GM13976 (cell line): ENCODE data around the gene KDM1B.

ENCODE experiments used
- DNase-seq: peaks from one replicate; pipeline ENCODE4 v3.0.0; 2012; ENCODE audit warnings: low spot score
- CTCF ChIP-seq: IDR thresholded peaks from 2 replicates; pipeline ENCODE4 v1.5.1; 2012; ENCODE audit warnings: borderline replicate concordance, mild to moderate bottlenecking; ENCODE audit not compliant: insufficient read depth; ENCODE audit errors: extremely low read depth, missing control alignments, control extremely low read depth
- in situ Hi-C: fragments of 300-500 bp; cut with MboI; formaldehyde crosslinking; loops from one replicate; pipeline ENCODE4 v1.12.0; 2022; ENCODE audit warnings: low sequenced_read_pairs, mixed read lengths, inconsistent platforms; ENCODE audit not compliant: unreplicated experiment

KDM1B gene

DNA sequence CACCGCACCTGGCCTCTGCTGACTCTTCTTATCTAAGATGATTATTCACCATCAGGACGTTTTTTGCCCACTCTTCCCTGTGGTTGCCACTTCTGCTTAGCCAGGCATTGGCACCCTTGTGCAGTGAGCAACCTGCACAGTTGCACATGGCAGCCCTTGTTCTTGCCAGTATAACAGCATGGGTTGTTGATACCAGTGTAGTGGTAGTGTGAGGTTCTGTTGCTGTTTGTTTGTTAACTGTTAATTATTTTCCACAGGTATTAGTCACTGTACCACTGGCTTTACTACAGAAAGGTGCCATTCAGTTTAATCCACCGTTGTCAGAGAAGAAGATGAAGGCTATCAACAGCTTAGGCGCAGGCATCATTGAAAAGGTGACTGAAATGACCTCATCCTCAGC, 57.0 kb downstream of the KDM1B start:
- TF ChIP-seq CTCF = no peak
- DNase-seq = no peak
- in situ Hi-C loops = no loop called here

DNA sequence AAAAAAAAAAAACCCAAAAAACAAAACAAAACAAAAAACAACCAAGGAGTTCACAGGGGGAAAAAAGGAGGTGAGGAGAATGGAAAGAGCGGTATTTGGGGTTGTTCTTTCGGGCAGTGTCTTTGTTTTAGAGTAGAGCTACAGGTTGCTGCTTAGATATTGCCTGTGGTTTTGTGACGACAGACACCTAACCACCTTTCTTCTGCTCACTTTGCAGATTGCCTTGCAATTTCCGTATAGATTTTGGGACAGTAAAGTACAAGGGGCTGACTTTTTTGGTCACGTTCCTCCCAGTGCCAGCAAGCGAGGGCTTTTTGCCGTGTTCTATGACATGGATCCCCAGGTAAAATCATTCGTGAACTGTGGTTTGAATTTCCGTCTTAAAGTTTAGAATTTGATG, 58.2 kb downstream of the KDM1B start:
- in situ Hi-C loops = no loop called here
- TF ChIP-seq CTCF = no peak
- DNase-seq = no peak

DNA sequence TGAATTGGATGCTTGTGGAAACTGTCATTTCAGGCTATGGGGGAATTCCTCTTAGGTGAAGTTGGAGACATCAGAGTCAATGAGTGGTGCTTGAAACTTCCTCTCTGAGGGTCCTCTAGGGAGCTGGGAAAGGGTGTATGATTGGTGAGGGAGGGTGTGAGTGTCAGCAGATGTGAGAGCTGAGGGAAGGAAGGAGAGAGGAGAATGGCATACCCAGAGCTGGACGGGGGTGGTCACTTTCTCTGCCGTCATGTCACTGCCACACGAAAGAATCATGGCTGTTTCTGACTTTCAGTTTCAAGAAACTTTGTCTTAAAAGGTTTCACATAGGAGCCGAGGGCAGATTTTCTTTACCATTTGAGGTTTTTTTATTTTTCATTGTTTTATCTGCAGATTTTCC, 58.8 kb downstream of the KDM1B start:
- TF ChIP-seq CTCF = no peak
- DNase-seq = peak; percentile 49
- in situ Hi-C loops = no loop called here

- no peak for DNase-seq
- TF ChIP-seq CTCF = no peak
- in situ Hi-C loops = loop anchor here (5.0 kb wide), 1 partner anchor 42 kb away; no protein-coding TSS in a partner anchor
Measured at GRCh38 chr6:18215436-18215835, 60.2 kb downstream of the KDM1B start.

DNA sequence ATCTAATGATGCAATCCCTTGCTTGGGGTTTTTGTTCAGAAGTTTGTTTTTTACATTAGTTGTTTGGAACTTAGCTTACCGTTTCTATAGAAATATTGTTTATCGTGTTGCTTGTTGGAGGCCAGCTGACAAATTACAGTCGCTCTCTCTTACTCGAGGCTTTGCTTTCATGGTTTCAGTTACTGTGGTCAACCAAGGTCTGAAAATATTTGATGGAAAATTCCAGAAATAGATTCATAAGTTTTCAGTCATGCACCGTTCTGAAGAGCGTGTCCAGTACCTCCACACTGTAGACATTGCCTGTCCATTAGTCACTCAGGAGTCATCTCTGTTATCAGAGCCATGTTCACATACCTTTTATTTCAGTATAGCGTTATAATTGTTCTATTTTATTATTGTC, 61.2 kb downstream of the KDM1B start:
- in situ Hi-C loops = loop anchor here (5.0 kb wide), 1 partner anchor 41 kb away; no protein-coding TSS in a partner anchor
- DNase-seq = peak; percentile 30
- TF ChIP-seq CTCF = no peak

- TF ChIP-seq CTCF = no peak
- no peak for DNase-seq
- in situ Hi-C loops = loop anchor here (5.0 kb wide), 1 partner anchor 39 kb away; no protein-coding TSS in a partner anchor
Measured at GRCh38 chr6:18218233-18218632, 63.0 kb downstream of the KDM1B start.

GRCh38 chr6:18219591-18219990, 64.4 kb downstream of the KDM1B start:
- in situ Hi-C loops = loop anchor here (5.0 kb wide), 1 partner anchor 38 kb away; no protein-coding TSS in a partner anchor
- TF ChIP-seq CTCF = no peak
- no peak for DNase-seq
